HTERT RPE-1 (cell line): Measurements from ENCODE around the gene MADCAM1.
"Not testable (repeated sequence)": the region's sequence is repeated elsewhere in the genome, so short reads cannot be mapped to it uniquely, and the experiment has no call there.

Experiments used
- in situ Hi-C: fragments of 300-500 bp; cut with MboI; formaldehyde crosslinking; loops from 4 replicates; pipeline ENCODE4 v1.14.3; 2020; ENCODE audit warnings: low sequenced_read_pairs

MADCAM1 gene

GRCh38 chr19:496112-496665 is at the start of gene MADCAM1:
TSS of gene MADCAM1 (plus strand) at chr19:496486. CDS start at chr19:496500, 14 bp downstream.
- in situ Hi-C loops, result no loop called here

- in situ Hi-C loops, result no loop called here
These were observed 49.2 kb upstream of the MADCAM1 start for GRCh38 chr19:447064-447426.

DNA sequence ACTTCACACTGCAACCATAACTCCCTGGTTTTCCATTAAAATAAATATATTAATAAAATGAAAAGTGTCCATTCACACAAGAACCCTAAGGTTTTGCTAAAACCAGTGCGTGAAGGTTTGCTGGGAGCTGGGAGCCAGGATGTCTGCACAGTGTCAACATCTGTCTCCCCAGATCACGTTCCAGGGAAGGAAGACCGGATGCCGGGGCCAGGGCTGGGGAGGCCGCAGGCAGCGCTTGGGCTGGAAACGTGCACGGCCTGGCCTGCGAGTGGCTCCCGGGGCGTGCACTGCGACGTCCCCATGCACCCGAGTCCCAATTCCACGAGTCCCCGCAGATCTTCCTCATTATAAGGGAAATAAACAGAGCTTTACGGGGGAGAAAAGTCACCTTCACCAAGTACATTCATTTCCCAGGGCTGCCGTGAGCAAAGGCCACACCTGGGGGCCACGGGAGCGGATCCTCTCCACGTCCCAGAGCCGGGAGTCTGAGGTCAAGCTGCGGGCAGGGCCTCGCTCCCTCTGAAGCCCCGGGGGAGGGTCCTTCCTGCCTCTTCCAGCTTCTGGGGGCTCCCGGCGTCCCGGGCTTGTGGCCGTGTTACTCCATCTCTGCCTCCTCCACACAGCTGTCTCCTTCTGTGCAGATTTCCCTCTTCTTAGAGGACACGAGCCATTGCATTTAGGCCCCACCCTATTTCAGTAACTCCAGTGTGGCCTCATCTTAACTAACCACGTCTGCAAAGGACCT is 48.3 kb upstream of the MADCAM1 start:
- in situ Hi-C loops, result no loop called here

- in situ Hi-C loops, result no loop called here
These were observed 46.4 kb upstream of the MADCAM1 start for GRCh38 chr19:449916-450315.

- in situ Hi-C loops, result not testable (repeated sequence)
These were observed 45.3 kb upstream of the MADCAM1 start for GRCh38 chr19:450912-451481.

DNA sequence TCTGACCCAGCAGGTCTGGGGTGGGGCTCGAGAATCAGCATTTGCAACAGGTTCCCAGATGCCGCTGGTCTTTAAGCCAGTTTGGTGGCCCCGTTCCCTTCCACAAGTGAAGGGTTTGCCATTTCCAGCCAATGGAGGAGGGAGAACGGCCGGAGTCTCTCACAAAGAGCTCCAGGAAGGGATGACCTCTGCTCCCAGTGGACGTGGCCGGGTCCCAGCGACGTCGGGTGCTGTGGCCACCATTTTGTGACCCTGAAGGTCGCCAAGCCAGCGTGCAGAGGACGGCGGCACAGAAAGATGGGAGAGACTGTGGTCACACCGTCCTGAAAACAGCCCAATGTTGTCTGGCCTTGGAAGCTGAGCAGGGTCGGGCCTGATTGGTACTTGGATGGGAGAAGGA is 43.5 kb upstream of the MADCAM1 start:
- in situ Hi-C loops, result no loop called here

- in situ Hi-C loops, result no loop called here
These were observed 42.7 kb upstream of the MADCAM1 start for GRCh38 chr19:453606-454005.

- in situ Hi-C loops, result no loop called here
These were observed 41.1 kb upstream of the MADCAM1 start for GRCh38 chr19:455031-455705.

DNA sequence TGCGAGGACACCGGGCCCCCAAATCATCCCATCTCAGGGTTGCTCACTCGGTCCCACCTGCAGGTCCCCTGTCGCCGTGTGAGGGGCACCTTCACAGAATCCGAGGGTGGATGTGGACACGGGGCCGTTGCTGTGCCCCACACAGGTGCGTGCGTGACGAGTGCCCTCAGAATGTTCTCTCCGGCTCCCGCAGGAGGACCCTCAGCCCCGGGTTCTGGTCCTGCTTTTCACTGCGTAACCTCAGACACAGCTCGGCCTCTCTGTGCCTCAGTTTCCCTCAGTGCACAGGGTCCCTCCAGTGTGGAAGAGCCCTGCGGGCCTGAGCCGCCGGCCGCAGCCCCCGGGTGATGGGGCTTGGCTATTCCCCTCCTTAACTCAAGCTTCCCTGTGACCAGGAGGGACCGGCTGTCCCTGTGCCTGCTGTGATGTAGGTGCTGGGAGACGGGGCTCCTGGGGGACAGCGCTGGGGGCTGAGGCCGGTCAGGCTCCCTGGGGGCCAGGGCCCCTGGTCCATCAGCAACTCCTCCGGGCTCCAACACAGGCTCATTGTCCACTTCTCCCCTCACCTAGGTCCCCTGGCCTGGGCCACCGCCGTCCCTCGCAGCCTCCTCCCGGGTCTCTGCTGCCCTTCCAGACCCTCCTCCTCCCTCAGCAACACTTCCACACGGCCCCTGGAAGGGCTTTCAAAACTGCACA is 40.3 kb upstream of the MADCAM1 start:
- in situ Hi-C loops, result no loop called here

DNA sequence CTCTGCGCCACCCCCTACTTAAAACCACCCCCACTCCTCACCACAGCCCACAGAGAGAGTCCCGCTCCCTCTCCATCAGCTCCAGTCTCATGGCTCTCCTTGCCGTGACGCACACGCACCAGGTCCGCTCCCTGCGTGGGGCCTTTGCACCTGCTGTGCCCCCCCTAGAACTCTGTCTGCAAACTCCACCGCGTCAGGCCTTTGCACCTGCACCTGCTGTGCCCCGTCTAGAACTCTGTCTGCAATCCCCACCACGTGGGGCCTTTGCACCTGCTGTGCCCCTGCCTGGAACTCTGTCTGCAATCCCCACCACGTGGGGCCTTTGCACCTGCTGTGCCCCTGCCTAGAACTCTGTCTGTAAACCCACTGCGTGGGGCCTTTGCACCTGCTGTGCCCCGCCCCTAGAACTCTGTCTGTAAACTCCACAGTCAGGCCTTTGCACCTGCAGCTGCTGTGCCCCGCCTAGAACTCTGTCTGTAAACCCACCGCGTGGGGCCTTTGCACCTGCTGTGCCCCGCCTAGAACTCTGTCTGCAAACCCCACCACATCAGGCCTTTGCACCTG is 39.7 kb upstream of the MADCAM1 start:
- in situ Hi-C loops, result no loop called here

DNA sequence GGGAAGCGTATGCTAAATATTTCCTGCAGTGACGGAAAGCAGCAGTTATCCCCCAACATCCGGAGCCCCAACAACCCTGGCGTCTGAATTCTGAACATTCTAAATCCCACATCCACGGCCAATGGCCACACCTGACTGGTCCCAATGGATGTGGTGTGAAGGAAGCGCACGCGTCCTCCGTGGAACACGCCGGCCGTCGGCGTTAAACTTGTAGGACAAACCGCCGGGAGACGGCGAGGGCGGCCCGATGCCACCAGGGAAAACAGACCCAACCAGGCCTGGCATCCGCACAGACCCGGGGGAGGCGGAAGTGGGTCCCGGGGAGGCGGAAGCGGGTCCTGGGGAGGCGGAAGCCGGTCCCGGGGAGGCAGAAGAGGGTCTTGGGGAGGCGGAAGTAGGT is 38.6 kb upstream of the MADCAM1 start:
- in situ Hi-C loops, result no loop called here

DNA sequence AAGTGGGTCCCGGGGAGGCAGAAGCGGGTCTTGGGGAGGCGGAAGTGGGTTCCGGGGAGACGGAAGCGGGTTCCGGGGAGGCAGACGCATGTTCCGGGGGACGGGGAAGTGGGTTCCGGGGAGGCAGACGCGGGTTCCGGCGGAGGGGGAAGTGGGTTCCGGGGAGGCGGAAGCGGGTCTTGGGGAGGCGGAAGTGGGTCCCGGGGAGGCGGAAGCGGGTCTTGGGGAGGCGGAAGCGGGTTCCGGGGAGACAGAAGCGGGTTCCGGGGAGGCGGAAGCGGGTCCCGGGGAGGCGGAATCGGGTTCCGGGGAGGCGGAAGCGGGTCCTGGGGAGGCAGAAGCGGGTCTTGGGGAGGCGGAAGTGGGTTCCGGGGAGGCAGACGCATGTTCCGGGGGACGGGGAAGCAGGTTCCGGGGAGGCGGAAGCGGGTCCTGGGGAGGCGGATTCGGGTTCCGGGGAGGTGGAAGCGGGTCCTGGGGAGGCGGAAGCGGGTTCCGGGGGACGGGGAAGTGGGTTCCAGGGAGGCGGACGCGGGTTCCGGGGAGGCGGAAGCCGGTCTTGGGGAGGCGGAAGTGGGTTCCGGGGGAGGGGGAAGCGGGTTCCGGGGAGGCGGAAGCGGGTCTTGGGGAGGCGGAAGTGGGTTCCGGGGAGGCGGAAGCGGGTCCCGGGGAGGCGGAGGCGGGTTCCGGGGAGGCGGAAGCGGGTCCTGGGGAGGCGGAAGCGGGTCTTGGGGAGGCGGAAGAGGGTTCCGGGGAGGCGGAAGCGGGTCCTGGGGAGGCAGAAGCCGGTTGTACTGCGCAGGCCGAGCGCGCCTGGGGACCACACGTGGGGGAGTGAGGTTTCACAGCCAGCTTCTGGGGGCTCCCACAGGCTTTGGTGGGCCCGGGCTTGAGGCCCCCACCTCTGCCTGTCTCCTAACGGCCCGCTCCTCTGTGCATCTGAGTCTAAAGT is 37.9 kb upstream of the MADCAM1 start:
- in situ Hi-C loops, result no loop called here

DNA sequence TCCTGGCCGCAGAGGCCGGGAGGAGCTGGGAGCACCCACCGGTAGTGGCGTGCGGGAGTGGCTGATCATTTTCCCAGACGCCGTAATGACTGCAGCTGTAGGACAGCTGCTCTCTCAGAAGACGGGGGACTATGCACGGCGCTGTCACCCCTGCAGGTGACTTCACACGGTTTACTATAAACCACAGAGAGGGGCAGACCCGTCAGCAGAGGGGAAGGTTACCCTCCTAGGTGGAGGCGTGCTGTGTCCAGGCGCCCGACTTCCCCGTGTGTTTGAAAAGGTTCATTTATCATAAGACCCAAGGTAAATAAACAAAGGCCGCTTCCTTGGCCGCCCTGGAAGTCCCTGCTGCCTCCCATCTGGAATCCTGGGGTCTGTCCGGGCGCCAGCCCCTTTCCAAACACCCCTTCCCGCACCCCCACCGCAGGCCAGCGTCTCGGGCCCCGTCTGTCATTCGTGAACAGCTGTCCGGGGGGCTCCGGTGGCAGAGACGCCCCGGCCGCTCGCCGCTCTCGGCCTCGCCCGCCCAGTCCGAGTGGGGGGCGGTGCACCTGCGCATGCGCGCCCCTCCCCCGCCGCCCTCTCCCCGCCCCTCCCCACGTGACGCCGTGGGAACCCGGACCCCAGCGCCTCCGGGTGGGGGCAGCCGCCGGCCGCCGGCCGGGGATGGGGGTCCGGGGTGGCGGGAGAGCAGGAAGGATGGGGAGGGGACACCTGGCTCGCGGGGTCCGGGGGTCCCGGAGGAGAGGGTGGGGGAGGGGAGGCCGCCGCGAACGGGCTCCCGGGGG is 36.4 kb upstream of the MADCAM1 start:
- in situ Hi-C loops, result no loop called here

DNA sequence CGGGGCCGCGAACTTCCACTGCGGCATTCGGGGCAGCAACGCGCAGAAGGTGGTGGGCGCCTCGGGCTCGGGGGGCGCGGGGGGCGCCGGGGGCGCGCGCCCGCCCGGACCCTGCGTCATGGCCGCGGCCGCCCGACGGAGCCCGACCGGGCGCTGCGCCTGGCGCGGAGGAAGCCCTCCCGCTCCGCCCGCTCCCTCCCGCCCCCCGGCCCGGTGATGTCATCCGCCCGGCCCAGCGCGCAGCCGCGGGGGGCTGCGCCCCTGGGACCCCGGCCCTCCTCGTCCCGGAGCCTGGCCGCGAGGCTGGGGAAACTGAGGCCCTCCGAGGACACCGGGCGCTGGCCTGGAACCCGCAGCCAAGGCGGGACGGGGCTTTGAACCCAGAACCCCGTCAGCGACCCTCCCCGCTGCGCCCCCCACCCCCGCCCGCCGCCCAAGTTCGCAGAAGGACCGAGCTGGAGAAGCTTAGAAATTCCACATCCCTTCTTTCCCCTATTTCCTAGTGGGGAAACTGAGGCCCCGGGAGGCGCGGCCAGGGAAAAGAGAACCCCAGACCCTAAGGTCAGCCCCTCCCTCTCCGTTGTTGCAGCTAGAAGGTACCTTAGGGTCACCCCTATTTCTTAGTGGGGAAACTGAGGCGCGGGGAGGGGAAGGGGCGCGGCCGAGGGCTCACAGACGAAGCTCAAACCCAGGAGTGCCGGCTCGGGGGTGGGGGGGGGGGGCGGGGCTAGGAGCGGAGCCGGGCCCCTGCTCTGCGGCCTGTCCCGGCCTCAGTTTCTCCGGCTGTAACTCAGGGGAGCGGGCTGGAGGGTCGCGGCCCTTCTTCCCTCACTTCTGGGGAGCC is 35.2 kb upstream of the MADCAM1 start, which contains the start of gene SHC2:
TSS of gene SHC2 (minus strand) at position 157 of the 844 bp plus-strand sequence. CDS start at position 120, 37 bp downstream.
- in situ Hi-C loops, result no loop called here

- in situ Hi-C loops, result no loop called here
These were observed 34.4 kb upstream of the MADCAM1 start for GRCh38 chr19:461721-462551.

DNA sequence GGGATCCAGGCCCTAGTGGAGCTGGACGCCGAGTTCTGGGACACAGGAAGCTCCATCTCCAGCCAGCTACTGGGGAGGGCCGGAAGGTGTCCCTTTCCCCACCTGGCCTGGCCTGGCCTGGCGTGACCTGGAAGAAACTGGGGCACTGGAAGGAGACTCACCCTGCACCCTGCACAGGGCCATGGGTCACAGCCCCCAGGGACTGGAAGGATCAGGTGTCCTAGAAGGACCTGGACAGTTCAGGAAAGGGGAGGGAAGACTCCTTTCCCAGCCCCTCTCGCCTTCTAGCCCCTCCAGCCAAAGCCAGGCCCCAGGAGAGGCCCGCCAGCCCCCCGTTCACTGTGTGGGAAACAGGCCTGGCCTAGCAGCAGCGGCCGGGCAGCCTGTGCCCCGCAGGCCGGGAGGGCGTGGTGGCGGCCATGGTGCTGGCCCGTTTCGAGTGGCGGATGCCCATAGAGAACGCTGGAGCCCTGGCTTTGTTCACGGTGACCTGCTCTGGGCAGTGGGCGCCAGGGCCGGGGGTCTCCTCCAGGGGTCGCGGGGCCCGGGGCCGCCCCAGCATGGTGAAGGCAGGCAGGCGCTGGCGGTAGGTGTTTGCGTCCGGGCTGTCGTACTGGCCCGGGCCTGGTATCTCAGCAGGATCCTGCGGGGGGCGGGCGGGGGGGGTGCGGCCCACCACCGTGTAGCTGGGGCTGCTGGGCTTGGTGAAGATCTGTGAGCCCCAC is 32.6 kb upstream of the MADCAM1 start:
- in situ Hi-C loops, result no loop called here

DNA sequence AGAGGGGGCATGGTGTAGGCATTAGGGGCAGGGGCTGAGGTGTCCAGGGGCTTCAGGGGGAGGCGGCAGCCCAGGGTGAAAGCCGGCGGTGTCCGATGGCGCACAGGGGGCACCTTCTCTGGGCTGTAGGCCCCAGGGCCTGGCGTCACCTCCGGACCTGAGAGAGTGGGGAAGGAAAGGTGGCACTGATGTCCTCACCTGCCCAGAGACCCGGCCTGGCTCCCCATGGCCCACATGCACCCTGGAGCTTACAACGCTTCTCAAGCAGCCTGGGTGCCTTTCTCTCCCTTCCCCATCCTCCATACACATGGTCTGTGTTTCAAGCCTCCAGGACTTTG is 32.1 kb upstream of the MADCAM1 start:
- in situ Hi-C loops, result no loop called here
